ENCODE results near the gene RPL36. TPM values are rescaled to one million over a fixed set of nuclear protein-coding genes. Genes with fewer than 3 reads are reported as not detected.

Gene RPL36
- total RNA-seq: 1,000 to 10,000 TPM in 1 of 3 donors, 100 to 1,000 TPM in 2; 687 to 1,274 (median 863) TPM

GRCh38 chr19:5690125-5690954, at the start of gene RPL36:
Gene RPL36 (plus strand): TSS chr19:5690295. CDS start chr19:5690508, 213 bp downstream.
- Histone ChIP-seq H3K27ac (peak within 1 kb of the TSS; percentile 97), H3K4me3 (peak within 1 kb of the TSS; percentile 81 to 99 (median 85))
- intact Hi-C loops (cut with DNase I; ENCODE audit: low total_unique reads): loop anchor here (10.0 kb wide), 1 partner anchor 1054 kb away; no protein-coding TSS in a partner anchor

GRCh38 chr19:5641171-5641570, 48.9 kb upstream of the RPL36 start:
- Histone ChIP-seq H3K9me3 (no peaks in the 10 kb centered on the region), H3K4me1 (no peaks in the 10 kb centered on the region), H3K27ac (no peak overlapping the region), H3K36me3 (no peaks in the 10 kb centered on the region), H3K27me3 (no peaks in the 10 kb centered on the region), H3K4me3 (no peak overlapping the region)
- DNase-seq (ENCODE audit: low spot score in 2 of 2): peak in 1 of 2 donors; percentile 30
- intact Hi-C loops (cut with DNase I; ENCODE audit: low total_unique reads): no loop called here
- no peak for TF ChIP-seq CTCF (IDR thresholded peaks at IDR 0.05)

More at GRCh38 chr19:5690125-5690954, at the start of gene RPL36:
- peaks cover 7 to 8% of the 10 kb centered on the region in 2 donors for H3K4me1 ChIP-seq
- peak; percentile 97 to 99 for DNase-seq (ENCODE audit: low spot score in 2 of 2)
- H3K9me3 ChIP-seq: no peaks in the 10 kb centered on the region
- peaks cover 8% of the 10 kb centered on the region for H3K36me3 ChIP-seq
- H3K27me3 ChIP-seq: no peaks in the 10 kb centered on the region
- peak; percentile 96 to 98 (median 97) for TF ChIP-seq POLR2AphosphoS5 (IDR thresholded peaks at IDR 0.05)
- peak; percentile 97 to 99 (median 98) for TF ChIP-seq CTCF (IDR thresholded peaks at IDR 0.05)
- TF ChIP-seq POLR2A (IDR thresholded peaks at IDR 0.05): peak; percentile 82

DNA sequence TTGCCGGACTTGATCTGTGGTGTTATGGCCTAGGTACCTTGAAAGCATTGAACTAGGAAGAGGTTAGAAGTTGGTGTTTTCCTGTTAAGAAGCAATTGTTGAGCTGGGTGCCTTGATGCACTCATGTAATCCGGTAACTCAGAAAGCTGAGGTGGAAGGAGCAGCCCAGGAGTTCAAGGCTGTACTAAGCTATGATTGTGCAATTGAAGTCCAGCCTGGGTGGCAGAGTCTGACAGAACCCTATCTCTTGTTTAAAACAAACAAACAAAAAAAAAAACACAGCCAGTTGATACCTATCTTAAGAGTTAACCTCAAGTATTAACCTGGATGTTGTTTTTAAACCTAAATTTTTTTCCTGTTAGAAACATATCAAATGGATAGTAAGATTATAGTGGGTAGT, 47.9 kb upstream of the RPL36 start:
- H3K27ac ChIP-seq: no peak overlapping the region
- TF ChIP-seq POLR2AphosphoS5 (IDR thresholded peaks at IDR 0.05) (no peak), POLR2A (IDR thresholded peaks at IDR 0.05) (no peak), CTCF (IDR thresholded peaks at IDR 0.05) (no peak)
- DNase-seq (ENCODE audit: low spot score in 2 of 2): no peak
- no peaks in the 10 kb centered on the region for H3K36me3 ChIP-seq
- no peaks in the 10 kb centered on the region for H3K27me3 ChIP-seq
- no peak overlapping the region for H3K4me3 ChIP-seq
- H3K9me3 ChIP-seq: no peaks in the 10 kb centered on the region
- no peaks in the 10 kb centered on the region for H3K4me1 ChIP-seq
- intact Hi-C loops (cut with DNase I; ENCODE audit: low total_unique reads): no loop called here

- H3K36me3 ChIP-seq: no peaks in the 10 kb centered on the region
- H3K4me1 ChIP-seq: no peaks in the 10 kb centered on the region
- intact Hi-C loops (cut with DNase I; ENCODE audit: low total_unique reads): no loop called here
- TF ChIP-seq CTCF (IDR thresholded peaks at IDR 0.05) (no peak), POLR2A (IDR thresholded peaks at IDR 0.05) (no peak)
- H3K27ac ChIP-seq: no peak overlapping the region
- H3K4me3 ChIP-seq: no peak overlapping the region
- no peaks in the 10 kb centered on the region for H3K27me3 ChIP-seq
- DNase-seq (ENCODE audit: low spot score in 2 of 2): no peak
- H3K9me3 ChIP-seq: no peaks in the 10 kb centered on the region
These were observed 47.0 kb upstream of the RPL36 start for GRCh38 chr19:5643060-5643459.

DNA sequence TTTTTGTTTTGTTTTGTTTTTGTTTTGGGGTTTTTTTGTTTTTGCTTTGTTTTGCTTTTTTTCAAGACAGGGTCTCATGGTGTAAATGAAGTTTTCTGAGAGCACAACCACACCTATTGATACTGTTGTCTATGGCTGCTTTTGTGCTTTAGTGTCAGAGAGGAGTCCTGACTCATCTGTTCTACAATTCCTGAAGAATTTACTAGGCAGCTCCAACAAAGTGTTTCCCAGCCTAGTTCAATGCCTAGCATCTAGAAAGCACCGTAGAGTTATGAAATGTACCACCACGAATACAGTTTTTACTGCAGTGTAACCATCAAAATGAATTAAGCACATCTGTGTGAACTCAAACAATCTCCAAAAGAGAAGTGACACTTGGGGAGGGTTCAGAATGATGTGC, 46.1 kb upstream of the RPL36 start:
- Histone ChIP-seq H3K27me3 (no peaks in the 10 kb centered on the region), H3K4me3 (no peak overlapping the region), H3K9me3 (no peaks in the 10 kb centered on the region), H3K36me3 (no peaks in the 10 kb centered on the region), H3K4me1 (no peaks in the 10 kb centered on the region), H3K27ac (no peak overlapping the region)
- intact Hi-C loops (cut with DNase I; ENCODE audit: low total_unique reads): no loop called here
- no peak for DNase-seq (ENCODE audit: low spot score in 2 of 2)
- TF ChIP-seq POLR2AphosphoS5 (IDR thresholded peaks at IDR 0.05): no peak
- no peak for TF ChIP-seq POLR2A (IDR thresholded peaks at IDR 0.05)
